GM18861 (cell line): Measurements from ENCODE around the gene ELOVL5.

Source experiments
- ATAC-seq: cut with Tn5 transposase; IDR thresholded peaks from one replicate; pipeline ENCODE4 v1.9.1; 2021; ENCODE audit not compliant: unreplicated experiment

ELOVL5 gene

GRCh38 chr6:53280207-53280606 lies 68.5 kb downstream of the ELOVL5 start:
- ATAC-seq = no peak

- ATAC-seq = no peak
Measured at GRCh38 chr6:53279293-53279692, 69.5 kb downstream of the ELOVL5 start.

- no peak for ATAC-seq
Measured at GRCh38 chr6:53273370-53273769, 75.4 kb downstream of the ELOVL5 start.

GRCh38 chr6:53269827-53270226 lies 78.9 kb downstream of the ELOVL5 start:
- ATAC-seq = no peak

GRCh38 chr6:53268858-53269608 lies 79.7 kb downstream of the ELOVL5 start:
- no peak for ATAC-seq

- no peak for ATAC-seq
Measured at GRCh38 chr6:53266553-53267090, 82.1 kb downstream of the ELOVL5 start.

GRCh38 chr6:53264915-53265607 lies 83.7 kb downstream of the ELOVL5 start:
- no peak for ATAC-seq

GRCh38 chr6:53264337-53264736 lies 84.4 kb downstream of the ELOVL5 start:
- no peak for ATAC-seq

GRCh38 chr6:53263917-53264316 lies 84.8 kb downstream of the ELOVL5 start:
- no peak for ATAC-seq

- ATAC-seq = no peak
Measured at GRCh38 chr6:53259860-53260580, 88.7 kb downstream of the ELOVL5 start.

GRCh38 chr6:53258774-53259155 lies 90.0 kb downstream of the ELOVL5 start:
- ATAC-seq = no peak

- ATAC-seq = no peak
Measured at GRCh38 chr6:53258076-53258773, 90.5 kb downstream of the ELOVL5 start.

- ATAC-seq = no peak
Measured at GRCh38 chr6:53257533-53257932, 91.2 kb downstream of the ELOVL5 start.

- ATAC-seq = no peak
Measured at GRCh38 chr6:53257001-53257400, 91.7 kb downstream of the ELOVL5 start.

- no peak for ATAC-seq
Measured at GRCh38 chr6:53252177-53252692, 96.5 kb downstream of the ELOVL5 start.

- no peak for ATAC-seq
Measured at GRCh38 chr6:53251033-53251672, 97.6 kb downstream of the ELOVL5 start.

GRCh38 chr6:53250176-53251032 lies 98.3 kb downstream of the ELOVL5 start:
- no peak for ATAC-seq

- no peak for ATAC-seq
Measured at GRCh38 chr6:53246924-53247323, 101.8 kb downstream of the ELOVL5 start.

- ATAC-seq = peak; percentile 77
Measured at GRCh38 chr6:53244958-53245357, 103.8 kb downstream of the ELOVL5 start.
